GM10266 (cell line): Measurements from ENCODE around the gene PCGF1.

Experiments
- DNase-seq: peaks from one replicate; pipeline ENCODE4 v3.0.0; 2012; ENCODE audit errors: extremely low spot score
- CTCF ChIP-seq: IDR thresholded peaks from 2 replicates; pipeline ENCODE4 v1.5.1; 2012; ENCODE audit warnings: mild to moderate bottlenecking, low read depth; ENCODE audit not compliant: control insufficient read depth, insufficient read depth; ENCODE audit errors: missing control alignments

Gene PCGF1

DNA sequence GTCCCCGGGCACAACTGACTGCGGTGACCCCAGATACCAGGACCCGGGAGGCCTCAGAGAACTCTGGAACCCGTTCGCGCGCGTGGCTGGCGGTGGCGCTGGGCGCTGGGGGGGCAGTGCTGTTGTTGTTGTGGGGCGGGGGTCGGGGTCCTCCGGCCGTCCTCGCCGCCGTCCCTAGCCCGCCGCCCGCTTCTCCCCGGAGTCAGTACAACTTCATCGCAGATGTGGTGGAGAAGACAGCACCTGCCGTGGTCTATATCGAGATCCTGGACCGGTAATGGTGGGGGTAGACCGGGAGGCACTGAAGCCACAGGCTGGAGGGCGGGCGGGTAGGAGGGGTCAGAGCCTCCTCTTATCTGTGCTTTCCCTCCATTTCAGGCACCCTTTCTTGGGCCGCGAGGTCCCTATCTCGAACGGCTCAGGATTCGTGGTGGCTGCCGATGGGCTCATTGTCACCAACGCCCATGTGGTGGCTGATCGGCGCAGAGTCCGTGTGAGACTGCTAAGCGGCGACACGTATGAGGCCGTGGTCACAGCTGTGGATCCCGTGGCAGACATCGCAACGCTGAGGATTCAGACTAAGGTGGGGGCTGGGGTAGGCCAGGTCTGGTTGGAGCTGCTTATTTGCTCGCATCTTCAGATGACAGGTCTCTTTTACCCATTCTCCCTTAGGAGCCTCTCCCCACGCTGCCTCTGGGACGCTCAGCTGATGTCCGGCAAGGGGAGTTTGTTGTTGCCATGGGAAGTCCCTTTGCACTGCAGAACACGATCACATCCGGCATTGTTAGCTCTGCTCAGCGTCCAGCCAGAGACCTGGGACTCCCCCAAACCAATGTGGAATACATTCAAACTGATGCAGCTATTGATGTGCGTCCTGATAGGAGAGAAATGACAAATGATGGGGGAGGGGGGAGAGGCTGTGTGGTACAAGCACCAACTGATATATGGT, 23.0 kb upstream of the PCGF1 start:
- no peak for TF ChIP-seq CTCF

DNA sequence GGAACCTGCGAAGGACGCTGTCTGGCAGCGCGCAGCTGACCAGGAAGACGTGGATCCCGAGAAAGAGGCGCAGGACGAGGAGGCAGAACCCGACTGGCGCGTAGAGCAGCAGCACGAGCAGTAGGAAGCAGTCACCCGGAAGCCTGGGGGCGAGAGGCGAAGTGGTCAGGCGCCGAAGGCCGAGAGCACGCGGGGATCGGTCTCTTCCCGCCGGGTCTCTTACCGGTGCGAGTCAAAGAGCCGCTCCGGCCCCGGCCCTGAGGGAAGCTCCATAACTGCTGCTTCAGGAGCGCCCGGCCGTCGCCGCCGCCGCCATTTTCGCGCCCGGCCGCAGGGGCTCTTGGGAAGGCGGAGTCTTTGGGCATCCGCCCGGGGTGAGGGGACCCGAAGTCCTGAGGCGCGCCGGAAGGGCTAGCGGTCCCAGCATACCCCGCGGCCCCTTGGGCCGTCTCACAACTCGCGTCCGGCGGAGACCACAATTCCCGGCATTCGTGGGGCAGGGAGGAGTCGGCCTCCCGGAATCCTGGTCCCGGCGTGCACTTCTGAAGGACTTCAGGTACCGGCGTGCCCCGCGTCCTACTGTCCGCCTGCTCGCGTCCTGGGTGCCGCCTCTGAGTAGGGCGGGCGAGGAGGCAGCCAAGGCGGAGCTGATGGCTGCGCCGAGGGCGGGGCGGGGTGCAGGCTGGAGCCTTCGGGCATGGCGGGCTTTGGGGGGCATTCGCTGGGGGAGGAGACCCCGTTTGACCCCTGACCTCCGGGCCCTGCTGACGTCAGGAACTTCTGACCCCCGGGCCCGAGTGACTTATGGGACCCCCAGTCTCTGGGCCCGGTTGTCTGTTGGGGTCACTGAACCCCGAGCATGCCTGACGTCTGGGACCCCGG, 22.1 kb upstream of the PCGF1 start, which contains the start of the genes AUP1 and HTRA2:
Gene AUP1, minus strand, starts transcription at position 350 of the 882 bp plus-strand sequence. Its CDS starts 77 bp downstream, at position 273.
Gene HTRA2, plus strand, starts transcription at position 577 of the 882 bp plus-strand sequence. Its CDS starts 74 bp downstream, at position 651.
- DNase-seq, result peak; percentile 97
- no peak for TF ChIP-seq CTCF

More for the DNA sequence above, 23.0 kb upstream of the PCGF1 start:
- peak; percentile 84 for DNase-seq

DNA sequence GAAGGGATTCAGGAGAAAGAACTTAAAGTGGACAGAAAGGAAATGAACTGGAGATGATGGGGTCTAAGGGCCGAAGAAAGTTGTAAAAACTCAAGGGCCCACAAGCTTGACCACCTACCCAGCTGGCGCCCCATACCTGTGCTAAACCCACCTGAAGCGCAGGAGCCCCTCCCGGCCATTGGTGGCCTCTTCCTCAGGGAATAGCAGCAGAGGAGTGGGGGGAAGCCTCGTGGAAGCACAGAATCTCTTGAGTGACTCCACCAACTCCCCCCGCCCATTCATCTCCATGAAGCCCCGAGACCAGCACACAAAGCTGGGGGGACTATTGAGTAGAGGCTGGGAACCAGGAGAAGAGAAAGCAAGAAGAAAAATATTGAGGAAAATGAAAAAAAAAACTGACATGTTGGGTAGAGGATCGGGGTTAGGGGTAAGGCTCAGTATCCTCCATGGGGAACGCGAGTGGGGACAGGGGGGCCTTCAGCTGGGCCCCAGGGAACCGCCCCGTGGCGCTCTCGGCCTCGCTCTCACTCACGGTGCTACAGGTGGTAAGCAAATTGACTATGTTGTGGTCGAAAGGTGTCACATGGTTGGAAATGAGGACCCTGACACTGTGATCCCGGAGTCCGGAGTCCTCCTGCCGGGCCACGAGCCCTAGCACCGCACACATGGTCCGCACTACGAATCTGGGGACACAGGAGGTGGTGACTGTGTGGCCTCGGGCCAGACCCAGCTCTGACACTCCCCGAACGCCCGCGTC, 21.3 kb upstream of the PCGF1 start:
- peak; percentile 33 for TF ChIP-seq CTCF
- DNase-seq, result no peak

DNA sequence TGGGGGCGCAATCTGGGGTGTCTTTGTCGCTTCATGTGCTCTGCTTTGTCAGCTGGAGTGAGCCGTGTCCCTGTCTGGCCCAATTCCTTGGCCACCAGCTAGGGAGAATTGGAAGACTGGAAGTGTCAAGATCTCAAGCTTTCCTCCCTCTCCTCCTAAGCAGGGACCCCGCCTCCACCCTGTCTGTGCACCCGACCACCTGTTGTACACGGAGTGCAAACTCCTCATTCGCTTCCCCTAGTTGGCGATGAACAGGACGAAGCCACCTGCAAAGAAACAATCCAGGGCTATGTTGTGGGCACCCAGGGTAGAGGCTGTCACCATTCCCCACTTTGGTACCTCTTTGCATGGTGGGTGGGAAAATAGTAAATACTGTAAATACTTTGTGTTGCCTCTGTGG, 20.2 kb upstream of the PCGF1 start:
- TF ChIP-seq CTCF, result no peak
- no peak for DNase-seq

DNA sequence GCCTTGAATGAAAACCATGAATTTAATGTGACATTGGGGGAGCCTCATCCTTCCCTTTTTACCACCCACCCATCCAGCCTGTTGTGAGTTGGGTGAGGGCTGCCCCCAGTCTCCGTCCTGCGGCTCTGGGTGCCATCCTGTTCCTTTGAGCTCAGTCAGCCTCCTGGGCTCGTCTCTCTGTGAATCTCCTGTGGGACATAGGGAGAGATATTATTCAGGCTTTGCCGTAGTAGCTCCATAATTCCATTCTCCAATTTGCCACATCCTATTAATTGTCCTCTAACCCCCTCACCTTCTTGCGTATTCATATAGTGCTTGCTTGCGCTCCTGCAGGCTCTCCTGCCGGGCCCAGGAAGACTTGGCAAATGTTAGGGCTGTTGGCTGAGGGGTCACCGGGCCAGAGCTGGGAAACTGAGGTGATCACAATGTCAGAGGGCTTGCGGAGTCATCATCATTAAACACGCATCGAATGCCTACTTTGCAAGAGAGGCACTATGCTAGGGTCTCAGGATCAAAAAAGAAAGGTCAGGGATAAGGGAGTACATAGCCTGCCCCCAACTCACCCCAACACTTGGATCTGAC, 19.2 kb upstream of the PCGF1 start:
- no peak for DNase-seq
- TF ChIP-seq CTCF, result no peak

DNA sequence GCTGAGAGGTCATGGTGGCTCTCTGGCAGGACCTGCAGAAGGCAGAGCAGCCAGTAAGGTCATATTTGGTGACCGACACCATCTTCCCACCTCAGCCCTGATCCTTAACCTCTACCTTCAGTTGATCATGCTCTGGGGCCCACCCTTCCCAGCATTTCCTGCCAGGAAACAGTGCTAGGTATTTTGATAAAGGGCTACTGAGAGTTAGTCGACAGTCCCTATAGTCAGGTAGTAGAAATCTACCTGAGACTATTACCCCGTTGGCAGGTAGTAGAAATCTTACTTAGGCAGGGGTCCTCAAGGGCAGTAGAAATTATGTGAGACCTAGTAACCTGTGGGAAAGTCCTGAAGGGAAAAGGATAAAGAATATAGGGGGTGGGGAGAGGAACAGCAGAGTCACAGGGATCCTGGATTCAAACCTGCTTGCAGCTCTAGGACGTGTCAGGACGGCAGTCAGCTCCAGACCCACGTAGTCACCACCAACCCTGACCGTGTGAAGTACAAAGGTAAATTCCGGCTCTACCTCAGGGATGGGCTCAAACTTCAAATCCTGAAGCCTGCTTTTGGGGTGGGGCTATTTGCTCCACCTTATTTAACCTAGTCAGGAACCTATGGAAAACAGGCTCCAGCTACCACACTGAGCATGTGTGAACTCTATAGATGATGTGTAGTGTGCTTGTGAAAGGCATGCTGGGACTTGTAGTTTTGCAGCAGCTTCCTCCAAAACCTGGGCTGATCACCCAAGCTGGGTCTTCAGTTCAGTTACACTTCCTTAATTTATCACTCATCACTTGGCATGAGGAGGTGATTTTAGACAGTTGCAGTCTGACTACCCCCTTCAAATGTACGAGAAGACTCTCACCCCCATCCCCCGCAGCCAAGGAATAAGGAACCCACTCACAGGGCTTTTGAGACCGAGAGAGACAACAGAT, 18.5 kb upstream of the PCGF1 start, which contains the start of gene DQX1:
Gene DQX1, minus strand, starts transcription at position 515 of the 932 bp plus-strand sequence. Its CDS starts 502 bp downstream, at position 13.
- peak; percentile 69 for DNase-seq
- no peak for TF ChIP-seq CTCF
